Measurements from ENCODE around the gene ZNF470. TPM values are rescaled to one million over a fixed set of nuclear protein-coding genes. Genes with fewer than 3 reads are reported as not detected.

Gene ZNF470
- total RNA-seq, 2 donors from 2014 or later, result 3.1 to 6.9 TPM

DNA sequence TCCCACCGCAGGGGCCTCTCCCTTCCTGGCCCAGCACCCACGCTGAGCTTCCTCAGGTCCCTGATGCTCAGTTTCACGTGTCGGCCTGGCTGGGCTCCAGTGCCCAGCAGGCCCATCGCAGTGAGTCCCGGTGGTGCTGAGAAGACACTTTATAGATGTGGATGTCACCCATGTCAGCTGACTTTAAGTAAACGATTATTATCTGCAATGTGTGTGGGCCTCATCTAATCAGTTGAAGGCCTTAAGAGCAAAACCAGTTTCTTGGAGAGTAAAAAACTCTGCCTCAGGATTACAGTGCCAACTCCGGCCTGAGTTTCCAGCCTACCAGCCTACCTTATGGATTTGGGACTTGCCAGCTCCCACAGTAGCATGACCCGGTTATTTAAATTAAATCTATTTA, 58.4 kb downstream of the ZNF470 start:
- Mint-ChIP-seq H3K27ac (no peak overlapping the region), H3K4me1 (no peaks in the 10 kb centered on the region), H3K4me3 (no peak overlapping the region), H3K36me3 (ENCODE audit: low read depth) (peaks cover 38% of the 10 kb centered on the region), H3K9me3 (peaks cover 31% of the 10 kb centered on the region), H3K27me3 (no peaks in the 10 kb centered on the region)
- no peak for ATAC-seq (replicated peaks)

DNA sequence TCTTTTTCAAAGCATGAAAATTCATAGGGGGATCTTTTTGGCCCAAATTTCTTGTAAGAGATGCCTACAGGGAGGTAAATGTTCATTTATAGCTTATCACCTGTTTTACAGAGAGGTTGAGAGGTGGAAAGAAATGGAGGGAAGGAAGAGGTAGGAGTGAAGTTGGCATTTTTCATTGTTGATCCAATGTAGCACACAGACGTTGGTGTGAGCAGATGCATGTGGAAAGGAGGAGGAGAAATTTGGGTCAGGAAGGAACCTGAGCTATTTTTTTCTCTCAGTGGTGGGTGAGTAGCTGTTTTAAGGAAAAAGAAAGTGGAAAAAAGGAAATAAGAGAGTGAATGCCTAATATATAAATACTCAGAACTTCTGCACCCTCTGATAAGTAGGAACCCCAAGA, 65.8 kb downstream of the ZNF470 start:
- Mint-ChIP-seq H3K4me1 (no peaks in the 10 kb centered on the region), H3K9me3 (peaks cover 51% of the 10 kb centered on the region), H3K4me3 (no peak overlapping the region), H3K36me3 (ENCODE audit: low read depth) (no peaks in the 10 kb centered on the region), H3K27ac (no peak overlapping the region), H3K27me3 (no peaks in the 10 kb centered on the region)
- no peak for ATAC-seq (replicated peaks)

DNA sequence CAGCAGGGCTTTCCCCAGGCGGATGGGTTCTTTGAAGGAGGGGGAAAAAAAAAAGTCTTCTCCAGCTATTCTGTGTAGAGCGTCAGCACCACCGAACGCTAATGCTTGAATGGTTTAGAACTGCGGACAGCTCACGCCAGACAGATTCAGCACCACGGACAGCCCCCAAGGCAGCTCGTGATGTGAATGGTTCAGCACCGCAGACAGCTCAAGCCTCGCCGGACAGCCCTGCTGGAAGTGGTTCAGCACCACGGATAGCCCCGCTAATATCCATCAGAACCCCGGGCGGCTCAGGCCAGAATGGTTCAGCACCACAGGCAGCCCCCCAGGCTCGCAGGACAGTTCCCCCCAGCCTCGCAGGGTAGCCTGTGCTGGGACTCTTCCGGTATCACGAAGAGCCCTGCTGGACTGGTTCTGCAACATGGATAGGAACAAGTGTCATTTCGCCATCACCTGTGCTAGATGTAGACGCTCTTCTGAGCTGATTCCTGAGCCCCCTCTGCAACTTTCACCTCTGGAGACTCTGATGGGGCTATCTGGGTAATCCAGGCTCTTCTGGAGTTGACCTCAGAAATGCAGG, 70.8 kb downstream of the ZNF470 start:
- Mint-ChIP-seq H3K27me3 (peaks cover 3% of the 10 kb centered on the region), H3K36me3 (ENCODE audit: low read depth) (no peaks in the 10 kb centered on the region), H3K9me3 (peaks cover 42% of the 10 kb centered on the region), H3K27ac (no peak overlapping the region), H3K4me3 (no peak overlapping the region), H3K4me1 (no peaks in the 10 kb centered on the region)
- no peak for ATAC-seq (replicated peaks)

Other genes with a start within 250 kb of the ZNF470 start
- gene ZNF582, start 173.9 kb upstream of the ZNF470 start, total RNA-seq, result 1 to 10 TPM; 1.1 to 1.9 TPM
- 1 to 10 TPM; 3.6 to 3.8 TPM for gene ZNF583, start 163.1 kb upstream of the ZNF470 start, total RNA-seq
- gene ZNF667, start 90.1 kb upstream of the ZNF470 start, total RNA-seq, result 1 to 10 TPM in 1 of 2 donors, not detected in 1; 1.6 TPM
- gene ZNF471, start 59.6 kb upstream of the ZNF470 start, total RNA-seq, result 1 to 10 TPM in 1 of 2 donors, under 1 TPM in 1; 0.91 to 1.2 TPM
- gene ZFP28, start 28.5 kb upstream of the ZNF470 start, total RNA-seq, result 1 to 10 TPM; 2.9 to 5.5 TPM
- 1 to 10 TPM; 4.3 to 4.8 TPM for gene ZNF71, start 27.8 kb downstream of the ZNF470 start, total RNA-seq
- gene SMIM17, start 75.7 kb downstream of the ZNF470 start, total RNA-seq, result not detected
- 1 to 10 TPM; 1.3 to 2.5 TPM for gene ZNF835, start 104.3 kb downstream of the ZNF470 start, total RNA-seq

Measured in activated T-helper 17 cell treated with anti-CD3 and anti-CD28 coated beads, Interleukin-2, amount 50 U/mL, for 72 hours (primary cell).